T-helper 2 cell treated with Interferon-gamma antibody and Interleukin-4, amounts not matched to agents 100 ng/mL and 5 ng/mL, for 36 hours (primary cell): ENCODE results near the gene NEK9. TPM values are rescaled to one million over a fixed set of nuclear protein-coding genes. Genes with fewer than 3 reads are reported as not detected.
"Not testable (repeated sequence)": the region's sequence is repeated elsewhere in the genome, so short reads cannot be mapped to it uniquely, and the experiment has no call there.

Source experiments
- intact Hi-C: fragments of 100-400 bp; cut with micrococcal nuclease; formaldehyde crosslinking; loops from one replicate; pipeline ENCODE4 v1.15.1; 2023
- total RNA-seq: library from RNA; stranded (reverse); gene quantifications from 2 replicates; pipeline ENCODE4 v1.2.3, GENCODE V29; 2022

NEK9 gene
- 67.6 and 69.5 TPM in 2 replicates for total RNA-seq

DNA sequence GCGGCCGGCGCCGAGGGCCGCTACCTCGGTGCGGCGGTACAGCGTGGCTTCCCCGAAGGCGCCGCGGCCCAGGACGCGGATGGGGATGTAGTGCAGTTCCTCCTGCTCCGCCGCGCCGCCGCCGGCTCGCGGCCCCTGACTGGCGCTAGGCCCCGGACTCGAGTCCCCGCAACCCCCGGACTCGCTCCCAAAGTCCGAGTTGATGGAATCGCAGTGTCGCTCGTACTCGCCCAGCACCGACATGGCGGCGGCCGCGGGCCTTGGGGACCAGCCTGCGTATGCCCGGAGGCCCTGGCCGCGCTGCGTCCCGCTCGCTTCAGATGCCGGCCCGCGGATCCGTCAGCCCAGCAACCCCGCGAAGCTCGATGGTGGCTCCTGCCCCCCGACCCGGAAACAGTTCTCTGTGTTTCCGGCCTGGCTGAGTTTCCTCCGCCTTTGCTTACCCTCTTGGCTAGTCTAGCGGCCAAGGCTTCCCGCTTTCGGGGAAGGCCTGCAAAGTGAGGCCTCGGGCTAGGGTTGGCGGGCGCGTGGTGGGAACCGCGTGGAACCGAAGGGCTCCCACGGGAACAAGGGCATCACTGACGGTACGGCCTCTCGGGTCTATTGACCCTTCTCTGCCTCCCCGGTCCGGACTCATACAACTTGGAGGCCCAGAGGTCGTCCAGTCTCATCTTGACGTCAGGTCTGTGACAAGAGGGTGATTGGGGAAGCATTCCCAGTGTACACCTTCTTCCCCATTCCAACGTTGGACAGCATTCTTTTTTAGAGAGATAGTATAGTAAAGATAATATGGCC, at the start of gene NEK9:
Gene NEK9, minus strand, starts transcription at position 370 of the 795 bp plus-strand sequence. Its CDS starts 127 bp downstream, at position 243.
- intact Hi-C loops: loop anchor here (1.0 to 5.0 kb wide), 5 partner anchors 50 to 535 kb away; partner anchors contain the start of genes ERG28, TMED10 and TTLL5

GRCh38 chr14:75176142-75176820, 49.4 kb upstream of the NEK9 start, which contains the start of gene TMED10:
TMED10 (minus strand) TSS chr14:75176612; CDS start chr14:75176579, 33 bp downstream.
- intact Hi-C loops: loop anchor here (1.0 to 5.0 kb wide), 11 partner anchors 19 to 485 kb away; partner anchors contain the start of genes DLST, EIF2B2, FOS and NEK9

DNA sequence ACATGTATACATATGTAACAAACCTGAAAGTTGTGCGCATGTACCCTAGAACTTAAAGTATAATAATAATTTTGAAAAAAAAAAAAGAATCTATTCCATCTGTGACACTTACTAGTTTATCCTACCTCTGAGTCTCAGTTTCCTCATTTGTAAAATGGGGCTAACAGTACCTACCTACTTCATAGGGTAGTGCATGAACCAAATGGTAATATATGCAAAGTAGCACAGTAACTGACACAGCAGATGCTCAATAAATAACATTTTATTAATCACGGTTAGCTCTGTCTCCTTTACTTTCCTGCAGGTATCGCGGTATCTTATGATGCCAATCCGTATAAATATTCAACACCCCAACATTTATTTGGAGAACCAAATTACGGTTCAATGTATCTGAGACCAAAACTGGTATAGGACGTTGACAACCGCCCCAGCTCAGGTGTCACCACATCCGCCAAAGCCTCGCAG, 48.9 kb upstream of the NEK9 start:
- intact Hi-C loops: loop anchor here (1.0 to 5.0 kb wide), 11 partner anchors 18 to 486 kb away; partner anchors contain the start of genes DLST, EIF2B2, FOS and NEK9

- intact Hi-C loops: no loop called here
Observed at GRCh38 chr14:75174066-75174465, 47.2 kb upstream of the NEK9 start.

GRCh38 chr14:75170772-75171171, 43.9 kb upstream of the NEK9 start:
- intact Hi-C loops: no loop called here

- intact Hi-C loops: no loop called here
Observed at GRCh38 chr14:75168586-75169335, 41.9 kb upstream of the NEK9 start.

- intact Hi-C loops: no loop called here
Observed at GRCh38 chr14:75167325-75167724, 40.5 kb upstream of the NEK9 start.

GRCh38 chr14:75165586-75166391, 38.9 kb upstream of the NEK9 start:
- intact Hi-C loops: no loop called here

GRCh38 chr14:75164809-75165208, 38.0 kb upstream of the NEK9 start:
- intact Hi-C loops: no loop called here

GRCh38 chr14:75163677-75164076, 36.8 kb upstream of the NEK9 start:
- intact Hi-C loops: no loop called here

GRCh38 chr14:75162631-75163030, 35.8 kb upstream of the NEK9 start:
- intact Hi-C loops: no loop called here

DNA sequence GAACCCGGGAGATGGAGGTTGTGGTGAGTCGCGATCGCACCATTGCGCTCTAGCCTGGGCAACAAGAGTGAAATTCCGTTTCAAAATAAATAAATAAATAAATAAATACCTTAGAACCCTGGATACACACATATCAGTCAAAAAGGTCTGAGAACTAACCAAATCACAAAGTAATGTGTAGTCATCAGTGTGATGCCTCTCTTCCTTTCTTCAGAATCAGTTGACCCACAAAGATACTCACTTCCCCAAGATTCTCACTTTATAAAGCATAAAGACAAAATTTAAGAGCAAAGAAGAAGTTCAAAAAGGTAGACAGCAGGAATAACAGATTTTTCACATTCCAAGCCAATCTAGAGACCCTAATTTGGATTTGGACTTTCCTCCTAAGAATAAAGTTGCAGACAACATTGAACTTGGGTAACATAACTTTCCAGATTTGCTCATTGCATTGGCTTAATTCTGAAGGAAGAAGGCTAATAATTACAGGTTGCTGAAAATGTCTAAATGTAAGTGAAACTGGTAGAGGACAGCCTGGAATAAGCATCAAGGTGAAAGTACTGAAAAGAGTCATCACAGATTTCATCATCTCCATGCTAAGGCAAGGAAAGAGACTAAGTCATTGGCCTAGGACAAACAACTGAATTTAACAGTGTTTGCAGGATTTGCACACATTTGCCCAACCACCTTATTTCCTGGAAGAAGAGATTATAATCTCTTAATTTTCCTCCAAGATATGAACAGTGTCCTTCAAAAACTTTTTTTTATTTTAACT, 32.2 kb upstream of the NEK9 start:
- intact Hi-C loops: no loop called here

- intact Hi-C loops: loop anchor here (1.0 kb wide), 1 partner anchor 19 kb away; the partner anchor contains the start of gene TMED10
Observed at GRCh38 chr14:75156901-75157300, 30.1 kb upstream of the NEK9 start.

- intact Hi-C loops: no loop called here
Observed at GRCh38 chr14:75156111-75156510, 29.3 kb upstream of the NEK9 start.

GRCh38 chr14:75155169-75155568, 28.3 kb upstream of the NEK9 start:
- intact Hi-C loops: loop anchor here (1.0 to 2.0 kb wide), 2 partner anchors 16 to 94 kb away; no protein-coding TSS in a partner anchor

DNA sequence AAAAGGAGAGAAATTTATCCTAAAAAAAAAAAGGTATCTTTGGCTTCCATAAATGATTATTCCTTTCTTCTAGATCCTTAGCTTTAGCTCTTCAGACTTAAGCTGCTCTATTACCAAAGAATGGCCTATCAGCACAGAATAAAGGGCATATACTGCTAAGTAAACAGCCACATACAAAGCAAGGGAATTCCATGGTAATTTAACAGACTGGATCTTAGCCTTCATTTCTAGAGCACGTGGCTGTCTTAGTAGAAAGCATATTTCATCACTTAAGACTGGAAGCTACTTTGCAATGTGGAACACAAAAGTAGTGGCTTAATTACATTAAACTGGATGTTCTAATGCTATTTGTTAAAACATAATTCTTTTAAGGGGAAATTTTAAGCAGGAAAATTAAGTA, 26.4 kb upstream of the NEK9 start:
- intact Hi-C loops: no loop called here

GRCh38 chr14:75151851-75152250, 25.0 kb upstream of the NEK9 start:
- intact Hi-C loops: no loop called here

DNA sequence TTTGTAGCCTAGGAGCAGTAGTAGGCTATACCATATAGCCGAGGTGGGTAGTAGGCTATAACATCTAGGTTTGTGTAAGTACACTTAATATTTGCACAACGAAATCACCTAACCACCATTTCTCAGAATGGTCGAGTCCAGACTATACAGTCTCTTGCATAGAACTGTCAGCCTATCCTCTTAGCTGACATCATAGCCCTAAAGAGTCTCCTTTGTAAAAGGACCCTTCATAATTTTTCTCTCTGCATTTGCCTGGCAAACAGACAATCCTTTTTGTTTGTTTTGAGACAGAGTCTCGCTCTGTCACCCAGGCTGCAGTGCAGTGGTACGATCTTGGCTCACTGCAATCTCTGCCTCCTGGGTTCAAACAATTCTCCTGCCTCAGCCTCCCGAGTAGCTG, 23.8 kb upstream of the NEK9 start:
- intact Hi-C loops: not testable (repeated sequence)

DNA sequence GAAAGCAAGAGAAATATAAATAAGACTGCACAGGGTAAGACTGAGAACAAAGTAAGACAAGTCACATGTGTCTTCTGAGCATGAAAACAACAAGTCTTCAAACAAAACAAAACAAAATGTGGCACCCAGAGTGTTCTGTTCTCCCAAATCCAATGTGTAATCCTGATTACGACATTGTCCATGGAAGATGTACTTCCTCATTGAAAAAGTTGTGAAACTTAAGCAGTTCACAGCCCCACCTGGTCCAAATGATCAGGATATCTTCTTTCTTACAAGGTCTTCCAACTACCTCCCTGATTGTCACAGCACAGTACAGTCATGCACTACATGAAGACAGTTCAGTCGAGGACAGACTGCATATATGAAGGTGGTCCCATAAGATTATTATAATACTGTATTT, 23.3 kb upstream of the NEK9 start:
- intact Hi-C loops: no loop called here
